ENCODE data around the gene ZNF358. TPM values are rescaled to one million over a fixed set of nuclear protein-coding genes. Genes with fewer than 3 reads are reported as not detected.

Gene ZNF358
- total RNA-seq, 3 donors from 2014 or later = 34.0 to 65.3 (median 34.7) TPM

DNA sequence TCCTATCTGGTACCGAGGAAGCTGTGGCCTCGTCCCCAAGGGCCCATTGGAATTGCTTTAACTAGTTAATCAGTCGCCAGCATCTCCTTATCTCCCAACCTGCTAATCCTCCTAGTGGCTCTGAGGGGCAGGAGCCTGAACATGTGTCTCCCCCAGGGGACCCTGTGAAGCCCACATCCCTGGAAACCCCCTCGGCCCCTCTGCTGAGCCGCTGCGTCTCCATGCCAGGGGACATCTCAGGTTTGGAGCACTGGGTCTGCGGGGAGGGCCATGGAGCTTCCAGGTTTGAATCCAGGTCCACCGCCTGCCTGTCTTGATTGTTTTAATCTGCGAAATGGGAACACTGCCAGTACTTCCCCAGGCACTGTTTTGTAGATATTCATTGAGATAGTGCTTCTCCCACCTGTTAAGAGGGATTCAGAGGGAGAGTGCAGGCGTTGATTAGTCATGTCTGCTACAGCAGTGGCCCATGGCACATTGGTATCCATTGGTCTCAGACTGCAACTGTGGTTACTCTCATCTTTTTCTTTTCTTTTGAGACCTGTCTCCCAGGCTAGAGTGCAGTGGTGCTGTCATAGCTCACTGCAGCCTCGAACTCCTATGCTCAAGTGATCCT lies 26.0 kb downstream of the ZNF358 start:
- Histone ChIP-seq H3K27ac (no peak overlapping the region), H3K4me1 (no peaks in the 10 kb centered on the region), H3K4me3 (no peak overlapping the region), H3K9me3 (no peaks in the 10 kb centered on the region), H3K36me3 (peaks cover 12% of the 10 kb centered on the region), H3K27me3 (no peaks in the 10 kb centered on the region)
- no peak for DNase-seq (ENCODE audit: low spot score in 2 of 2)
- intact Hi-C loops (cut with DNase I; ENCODE audit: low total_unique reads) = no loop called here
- no peak for TF ChIP-seq POLR2A (IDR thresholded peaks at IDR 0.05)
- TF ChIP-seq, protein P1, sequence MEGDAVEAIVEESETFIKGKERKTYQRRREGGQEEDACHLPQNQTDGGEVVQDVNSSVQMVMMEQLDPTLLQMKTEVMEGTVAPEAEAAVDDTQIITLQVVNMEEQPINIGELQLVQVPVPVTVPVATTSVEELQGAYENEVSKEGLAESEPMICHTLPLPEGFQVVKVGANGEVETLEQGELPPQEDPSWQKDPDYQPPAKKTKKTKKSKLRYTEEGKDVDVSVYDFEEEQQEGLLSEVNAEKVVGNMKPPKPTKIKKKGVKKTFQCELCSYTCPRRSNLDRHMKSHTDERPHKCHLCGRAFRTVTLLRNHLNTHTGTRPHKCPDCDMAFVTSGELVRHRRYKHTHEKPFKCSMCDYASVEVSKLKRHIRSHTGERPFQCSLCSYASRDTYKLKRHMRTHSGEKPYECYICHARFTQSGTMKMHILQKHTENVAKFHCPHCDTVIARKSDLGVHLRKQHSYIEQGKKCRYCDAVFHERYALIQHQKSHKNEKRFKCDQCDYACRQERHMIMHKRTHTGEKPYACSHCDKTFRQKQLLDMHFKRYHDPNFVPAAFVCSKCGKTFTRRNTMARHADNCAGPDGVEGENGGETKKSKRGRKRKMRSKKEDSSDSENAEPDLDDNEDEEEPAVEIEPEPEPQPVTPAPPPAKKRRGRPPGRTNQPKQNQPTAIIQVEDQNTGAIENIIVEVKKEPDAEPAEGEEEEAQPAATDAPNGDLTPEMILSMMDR (IDR thresholded peaks at IDR 0.05) = no peak
- no peak for TF ChIP-seq POLR2AphosphoS5 (IDR thresholded peaks at IDR 0.05)

GRCh38 chr19:7542556-7543348 lies 26.8 kb downstream of the ZNF358 start:
- no peaks in the 10 kb centered on the region for H3K27me3 ChIP-seq
- H3K36me3 ChIP-seq = peaks cover 12% of the 10 kb centered on the region
- no peak overlapping the region for H3K27ac ChIP-seq
- DNase-seq (ENCODE audit: low spot score in 2 of 2) = no peak
- intact Hi-C loops (cut with DNase I; ENCODE audit: low total_unique reads) = no loop called here
- no peaks in the 10 kb centered on the region for H3K9me3 ChIP-seq
- TF ChIP-seq POLR2AphosphoS5 (IDR thresholded peaks at IDR 0.05) (no peak), POLR2A (IDR thresholded peaks at IDR 0.05) (no peak)
- TF ChIP-seq, protein P1 (IDR thresholded peaks at IDR 0.05) = no peak
- no peak overlapping the region for H3K4me3 ChIP-seq
- no peaks in the 10 kb centered on the region for H3K4me1 ChIP-seq

DNA sequence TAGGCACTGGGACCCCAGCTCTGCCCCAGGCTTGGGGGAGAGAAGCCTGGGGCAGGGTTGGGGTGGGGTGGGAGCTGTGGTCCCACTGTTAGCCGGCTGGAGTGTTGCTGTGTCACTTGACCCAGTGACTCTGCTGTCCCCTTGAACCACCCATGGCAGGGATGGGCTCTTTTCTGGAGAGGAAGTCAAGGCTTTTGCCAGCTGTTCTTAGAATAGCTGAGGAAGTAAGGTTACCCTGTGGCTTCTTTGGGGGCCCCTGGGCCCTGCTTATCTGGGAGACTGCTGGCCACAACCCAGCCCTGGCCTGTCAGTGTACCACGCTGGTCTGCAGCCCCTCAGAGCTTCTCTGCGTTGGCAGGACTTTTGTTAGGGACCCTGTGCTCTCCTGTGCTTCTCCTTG lies 28.7 kb downstream of the ZNF358 start:
- Histone ChIP-seq H3K27ac (no peak overlapping the region), H3K9me3 (no peaks in the 10 kb centered on the region), H3K27me3 (no peaks in the 10 kb centered on the region), H3K4me1 (no peaks in the 10 kb centered on the region), H3K36me3 (peaks cover 12% of the 10 kb centered on the region), H3K4me3 (no peak overlapping the region)
- intact Hi-C loops (cut with DNase I; ENCODE audit: low total_unique reads) = no loop called here
- TF ChIP-seq, protein P1 (IDR thresholded peaks at IDR 0.05) = no peak
- TF ChIP-seq POLR2AphosphoS5 (IDR thresholded peaks at IDR 0.05) = no peak
- TF ChIP-seq POLR2A (IDR thresholded peaks at IDR 0.05) = no peak
- DNase-seq (ENCODE audit: low spot score in 2 of 2) = no peak

DNA sequence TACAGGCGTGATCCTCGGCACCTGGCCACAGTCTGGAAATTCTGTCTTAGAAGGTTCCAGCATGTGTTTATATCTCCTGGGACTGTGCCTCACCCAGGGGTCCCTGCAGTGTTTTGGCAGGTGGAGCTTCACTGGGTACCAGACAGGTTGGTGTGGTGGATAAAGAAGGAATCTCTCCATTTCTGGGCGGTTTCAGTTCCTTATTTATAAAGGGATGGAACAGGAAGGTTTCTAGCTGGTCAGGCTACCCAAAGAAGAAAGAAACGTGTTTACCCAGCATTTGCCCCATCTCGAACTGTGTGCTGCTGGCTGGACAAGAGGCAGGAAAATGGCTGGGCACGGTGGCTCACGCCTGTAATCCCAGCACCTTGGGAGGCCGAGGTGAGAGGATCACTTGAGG lies 29.4 kb downstream of the ZNF358 start:
- DNase-seq (ENCODE audit: low spot score in 2 of 2) = no peak
- TF ChIP-seq POLR2AphosphoS5 (IDR thresholded peaks at IDR 0.05) = no peak
- TF ChIP-seq, protein P1 (IDR thresholded peaks at IDR 0.05) = no peak
- TF ChIP-seq POLR2A (IDR thresholded peaks at IDR 0.05) = no peak
- Histone ChIP-seq H3K36me3 (peaks cover 12% of the 10 kb centered on the region), H3K27ac (no peak overlapping the region), H3K9me3 (no peaks in the 10 kb centered on the region), H3K4me1 (no peaks in the 10 kb centered on the region), H3K27me3 (no peaks in the 10 kb centered on the region), H3K4me3 (no peak overlapping the region)
- intact Hi-C loops (cut with DNase I; ENCODE audit: low total_unique reads) = no loop called here

GRCh38 chr19:7545904-7546303 lies 30.0 kb downstream of the ZNF358 start:
- TF ChIP-seq POLR2AphosphoS5 (IDR thresholded peaks at IDR 0.05) (no peak), POLR2A (IDR thresholded peaks at IDR 0.05) (no peak)
- TF ChIP-seq, protein P1 (IDR thresholded peaks at IDR 0.05) = no peak
- H3K36me3 ChIP-seq = peaks cover 7% of the 10 kb centered on the region

More at GRCh38 chr19:7545904-7546303, 30.0 kb downstream of the ZNF358 start:
- Histone ChIP-seq H3K4me1 (no peaks in the 10 kb centered on the region), H3K27me3 (no peaks in the 10 kb centered on the region), H3K27ac (no peak overlapping the region), H3K9me3 (no peaks in the 10 kb centered on the region), H3K4me3 (no peak overlapping the region)
- intact Hi-C loops (cut with DNase I; ENCODE audit: low total_unique reads) = no loop called here
- no peak for DNase-seq (ENCODE audit: low spot score in 2 of 2)

All from breast epithelium (tissue), 4 donors.